Smooth muscle cell (in vitro differentiated cells): ENCODE measurements around the gene KRTDAP. TPM values are rescaled to one million over a fixed set of nuclear protein-coding genes. Genes with fewer than 3 reads are reported as not detected.
A peak's percentile ranks its signal among the peaks of the same experiment; 100 is the strongest.

ENCODE experiments used
- DNase-seq: peaks from one replicate; lab custom pipeline; 2025; ENCODE audit not compliant: unreplicated experiment; lab: John Stamatoyannopoulos, UW
- H2AFZ ChIP-seq: fragments of 200-600 bp; sonication (generic); 2 replicates; pipeline ENCODE4 v1.6.0; 2016; ENCODE audit warnings: antibody characterized with exemption, low read depth, mild to moderate bottlenecking
- H3F3A ChIP-seq: fragments of 200-600 bp; sonication (generic); 2 replicates; pipeline ENCODE4 v1.6.0; 2017; ENCODE audit warnings: antibody characterized with exemption, low read depth
- H3K27ac ChIP-seq: fragments of 200-600 bp; sonication (generic); 2 replicates; pipeline ENCODE4 v1.5.1; 2016; ENCODE audit warnings: low read depth, mild to moderate bottlenecking
- H3K27me3 ChIP-seq: fragments of 200-600 bp; sonication (generic); 2 replicates; pipeline ENCODE4 v1.6.1; 2016; ENCODE audit warnings: low read depth, mild to moderate bottlenecking
- H3K36me3 ChIP-seq: fragments of 200-600 bp; sonication (generic); 2 replicates; pipeline ENCODE4 v1.5.1; 2016; ENCODE audit warnings: low read depth
- H3K4me1 ChIP-seq: fragments of 200-600 bp; sonication (generic); 2 replicates; pipeline ENCODE4 v1.5.1; 2016; ENCODE audit warnings: low read depth
- H3K4me2 ChIP-seq: fragments of 200-600 bp; sonication (generic); 2 replicates; pipeline ENCODE4 v1.6.0; 2016; ENCODE audit warnings: mild to moderate bottlenecking
- H3K4me3 ChIP-seq: fragments of 200-600 bp; sonication (generic); 2 replicates; pipeline ENCODE4 v1.5.1; 2016; ENCODE audit warnings: mild to moderate bottlenecking
- H3K79me2 ChIP-seq: fragments of 200-600 bp; sonication (generic); 2 replicates; pipeline ENCODE4 v1.6.0; 2016; ENCODE audit warnings: low read depth, mild to moderate bottlenecking
- H3K9ac ChIP-seq: fragments of 200-600 bp; sonication (generic); 2 replicates; pipeline ENCODE4 v1.6.0; 2016; ENCODE audit warnings: low read depth
- H3K9me3 ChIP-seq: fragments of 200-600 bp; sonication (generic); replicated peaks from 2 replicates; pipeline ENCODE4 v1.5.1; 2016; ENCODE audit warnings: low read depth
- H4K20me1 ChIP-seq: fragments of 200-600 bp; sonication (generic); 2 replicates; pipeline ENCODE4 v1.6.0; 2016; ENCODE audit warnings: low read depth
- WGBS: methylation state at CpG from one replicate; pipeline ENCODE4 v1.1.7; 2016; ENCODE audit warnings: low lambda C conversion rate; 5-methylcytosine and 5-hydroxymethylcytosine counted together
- polyA plus RNA-seq: library from polyadenylated mRNA; unstranded; fragments of >200 nt; fragmentation: Nextera tagmentation; extraction: Ambion mirVana; gene quantifications from 2 replicates; pipeline ENCODE4 v1.2.1, GENCODE V29; 2016
- total RNA-seq: library from RNA; depleted of rRNA; stranded (reverse); fragments of >200 nt; gene quantifications from 2 replicates; pipeline ENCODE4 v1.2.3, GENCODE V29; 2014
- TF ChIP-seq, protein P1 (sequence below): fragments of 200-600 bp; sonication (generic); IDR thresholded peaks from 2 replicates; pipeline ENCODE4 v1.5.1; 2017; ENCODE audit warnings: borderline replicate concordance, mild to moderate bottlenecking, antibody characterized with exemption; ENCODE audit not compliant: insufficient read depth, poor library complexity, severe bottlenecking

Gene KRTDAP
- total and polyA plus RNA-seq, 2 experiments from 2014 or later, result 68.3 to 298 TPM

DNA sequence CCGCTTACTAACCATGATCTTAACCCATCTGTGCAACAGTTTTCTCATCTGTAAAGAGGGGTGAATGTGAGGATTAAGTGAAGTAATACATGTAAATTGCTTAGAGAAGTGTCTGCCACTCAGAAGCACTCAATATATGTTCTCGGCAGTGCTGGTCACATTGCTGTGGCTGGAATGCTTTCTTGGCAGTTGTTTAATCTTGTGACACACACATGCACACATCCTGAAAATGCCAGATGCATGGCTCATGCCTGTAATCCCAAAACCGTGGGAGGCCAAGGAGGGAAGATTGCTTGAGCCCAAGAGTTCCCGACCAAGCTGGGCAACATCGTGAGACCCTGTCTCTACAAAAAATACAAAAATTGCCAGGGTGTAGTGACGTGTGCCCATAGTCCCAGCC lies 28.0 kb upstream of the KRTDAP start:
- no peak for DNase-seq
- Histone ChIP-seq H3K4me1 (no peaks in the 10 kb centered on the region), H3K9me3 (no peaks in the 10 kb centered on the region), H3K4me2 (peak overlapping the region; percentile 43), H3K27me3 (no peaks in the 10 kb centered on the region), H2AFZ (no peak overlapping the region), H3F3A (no peaks in the 10 kb centered on the region), H3K36me3 (no peaks in the 10 kb centered on the region), H4K20me1 (no peaks in the 10 kb centered on the region), H3K4me3 (no peak overlapping the region), H3K27ac (peak overlapping the region; percentile 65), H3K9ac (no peak overlapping the region), H3K79me2 (no peaks in the 10 kb centered on the region)
- TF ChIP-seq, protein P1, sequence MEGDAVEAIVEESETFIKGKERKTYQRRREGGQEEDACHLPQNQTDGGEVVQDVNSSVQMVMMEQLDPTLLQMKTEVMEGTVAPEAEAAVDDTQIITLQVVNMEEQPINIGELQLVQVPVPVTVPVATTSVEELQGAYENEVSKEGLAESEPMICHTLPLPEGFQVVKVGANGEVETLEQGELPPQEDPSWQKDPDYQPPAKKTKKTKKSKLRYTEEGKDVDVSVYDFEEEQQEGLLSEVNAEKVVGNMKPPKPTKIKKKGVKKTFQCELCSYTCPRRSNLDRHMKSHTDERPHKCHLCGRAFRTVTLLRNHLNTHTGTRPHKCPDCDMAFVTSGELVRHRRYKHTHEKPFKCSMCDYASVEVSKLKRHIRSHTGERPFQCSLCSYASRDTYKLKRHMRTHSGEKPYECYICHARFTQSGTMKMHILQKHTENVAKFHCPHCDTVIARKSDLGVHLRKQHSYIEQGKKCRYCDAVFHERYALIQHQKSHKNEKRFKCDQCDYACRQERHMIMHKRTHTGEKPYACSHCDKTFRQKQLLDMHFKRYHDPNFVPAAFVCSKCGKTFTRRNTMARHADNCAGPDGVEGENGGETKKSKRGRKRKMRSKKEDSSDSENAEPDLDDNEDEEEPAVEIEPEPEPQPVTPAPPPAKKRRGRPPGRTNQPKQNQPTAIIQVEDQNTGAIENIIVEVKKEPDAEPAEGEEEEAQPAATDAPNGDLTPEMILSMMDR, result no peak
- WGBS, result 31% methylated on average over 6 of the region's 6 CpGs

DNA sequence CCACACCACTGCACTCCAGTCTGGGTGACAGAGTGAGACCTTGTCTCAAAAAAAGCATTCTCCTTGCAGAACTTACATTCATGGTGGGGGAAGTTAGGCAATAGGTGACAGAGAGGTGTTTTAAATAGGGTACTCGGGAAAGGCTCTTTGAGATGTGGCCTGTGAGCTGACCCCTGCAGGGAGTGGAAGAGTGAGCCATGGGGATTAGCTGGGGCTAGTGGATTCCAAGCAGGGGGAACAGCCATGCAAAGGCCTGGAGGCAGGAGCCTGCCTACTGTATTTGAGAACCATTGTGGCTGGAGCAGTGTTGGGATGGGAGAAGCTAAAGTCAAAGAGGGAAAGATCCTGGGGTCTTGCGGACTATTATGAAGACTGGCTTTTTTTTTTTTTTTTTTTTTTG lies 27.1 kb upstream of the KRTDAP start:
- DNase-seq, result no peak
- no peak overlapping the region for H3K27ac ChIP-seq
- H3K27me3 ChIP-seq, result no peaks in the 10 kb centered on the region
- no peak overlapping the region for H3K4me2 ChIP-seq
- H2AFZ ChIP-seq, result no peak overlapping the region
- no peak overlapping the region for H3K4me3 ChIP-seq
- no peaks in the 10 kb centered on the region for H3K79me2 ChIP-seq
- H3F3A ChIP-seq, result no peaks in the 10 kb centered on the region
- no peaks in the 10 kb centered on the region for H3K9me3 ChIP-seq
- TF ChIP-seq, protein P1, result no peak
- H3K4me1 ChIP-seq, result no peaks in the 10 kb centered on the region
- 93% methylated on average over 2 of the region's 2 CpGs for WGBS
- H3K9ac ChIP-seq, result no peak overlapping the region
- H3K36me3 ChIP-seq, result no peaks in the 10 kb centered on the region
- H4K20me1 ChIP-seq, result no peaks in the 10 kb centered on the region

DNA sequence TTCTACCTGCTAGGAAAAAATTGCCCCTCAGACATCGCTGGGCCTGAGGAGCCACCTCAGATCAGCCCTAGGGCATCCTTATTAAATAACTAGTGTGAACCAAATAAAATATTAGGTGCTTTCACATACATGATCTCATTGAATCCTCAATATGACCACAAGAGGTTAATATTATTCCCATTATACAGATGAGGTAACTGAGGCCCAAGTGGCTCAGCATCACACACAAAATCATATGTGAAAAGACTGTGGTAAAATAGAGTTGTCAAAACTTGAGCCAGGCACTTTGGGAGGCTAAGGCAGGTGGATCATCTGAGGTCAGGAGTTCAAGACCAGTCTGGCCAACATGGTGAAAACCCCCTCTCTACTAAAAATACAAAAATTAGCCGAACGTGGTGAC lies 26.0 kb upstream of the KRTDAP start:
- Histone ChIP-seq H3K27me3 (no peaks in the 10 kb centered on the region), H3K4me1 (no peaks in the 10 kb centered on the region), H3K36me3 (no peaks in the 10 kb centered on the region), H3K79me2 (no peaks in the 10 kb centered on the region), H3K27ac (no peak overlapping the region), H3K9ac (no peak overlapping the region), H3F3A (no peaks in the 10 kb centered on the region), H3K4me3 (no peak overlapping the region), H3K4me2 (no peak overlapping the region), H2AFZ (no peak overlapping the region), H4K20me1 (no peaks in the 10 kb centered on the region), H3K9me3 (no peaks in the 10 kb centered on the region)
- WGBS, result 96% methylated on average over 3 of the region's 3 CpGs
- TF ChIP-seq, protein P1, result no peak
- DNase-seq, result no peak

DNA sequence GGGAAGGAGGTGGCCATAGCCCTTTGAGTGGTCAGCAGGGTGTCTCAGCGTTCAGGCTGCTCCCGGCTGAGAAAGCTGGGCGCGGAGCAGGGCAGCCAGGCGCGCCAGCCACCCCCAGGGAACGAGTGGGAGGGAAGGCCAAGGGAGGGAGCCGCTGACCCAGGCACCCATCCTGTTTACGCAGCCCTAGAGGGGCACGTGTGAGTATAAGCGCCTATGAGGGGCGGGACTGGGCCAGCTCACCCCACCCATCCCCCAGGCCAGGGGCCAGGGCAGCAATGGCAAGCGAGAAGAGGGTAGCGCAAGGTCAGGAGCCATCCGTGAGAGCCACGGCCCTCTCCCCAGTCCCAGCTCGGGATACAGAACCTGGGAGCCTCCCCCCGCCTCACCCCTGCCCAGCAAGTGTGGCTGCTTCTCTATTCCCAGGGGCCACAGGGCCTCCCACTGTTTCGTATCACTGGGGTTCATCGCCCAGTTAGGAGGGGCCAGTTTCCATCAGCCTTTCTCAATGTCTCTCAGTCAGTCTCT lies 24.1 kb upstream of the KRTDAP start:
- no peak for DNase-seq
- TF ChIP-seq, protein P1, result no peak
- H3F3A ChIP-seq, result no peaks in the 10 kb centered on the region
- H3K36me3 ChIP-seq, result no peaks in the 10 kb centered on the region
- H3K27me3 ChIP-seq, result no peaks in the 10 kb centered on the region
- H3K4me2 ChIP-seq, result peak overlapping the region; percentile 54
- no peaks in the 10 kb centered on the region for H3K79me2 ChIP-seq
- no peak overlapping the region for H3K4me3 ChIP-seq
- H3K9me3 ChIP-seq, result no peaks in the 10 kb centered on the region
- WGBS, result 35% methylated on average over 15 of the region's 20 CpGs
- H3K27ac ChIP-seq, result no peak overlapping the region
- no peak overlapping the region for H3K9ac ChIP-seq
- no peaks in the 10 kb centered on the region for H3K4me1 ChIP-seq
- H4K20me1 ChIP-seq, result no peaks in the 10 kb centered on the region
- H2AFZ ChIP-seq, result no peak overlapping the region
